Suprapubic skin (tissue), 4 donors: Measurements from ENCODE around the gene CISTR. TPM values are rescaled to one million over a fixed set of nuclear protein-coding genes. Genes with fewer than 3 reads are reported as not detected.

Experiments used
- DNase-seq, 2 donors: peaks; one replicate each; pipeline ENCODE4 v3.0.0-alpha.2; 2019; ENCODE audit warnings: low spot score in 2 of 2
- H3K27ac ChIP-seq: fragments of 200-600 bp; sonication (generic); one replicate; pipeline ENCODE4 v1.5.1; 2019
- H3K27me3 ChIP-seq: fragments of 200-600 bp; sonication (generic); one replicate; pipeline ENCODE4 v1.5.1; 2019
- H3K36me3 ChIP-seq: fragments of 200-600 bp; sonication (generic); one replicate; pipeline ENCODE4 v1.5.1; 2019
- H3K4me1 ChIP-seq: fragments of 200-600 bp; sonication (generic); one replicate; pipeline ENCODE4 v1.5.1; 2019
- H3K4me3 ChIP-seq: fragments of 200-600 bp; sonication (generic); one replicate; pipeline ENCODE4 v1.5.1; 2019; ENCODE audit warnings: mild to moderate bottlenecking
- H3K9me3 ChIP-seq: fragments of 200-600 bp; sonication (generic); one replicate; pipeline ENCODE4 v1.5.1; 2019
- CTCF ChIP-seq, 2 donors: fragments of 200-600 bp in 1 of 2; fragments of 450-650 bp in 1 of 2; sonication (generic) in 1 of 2; IDR thresholded peaks; one replicate each; pipeline ENCODE4 v1.5.1; 2016 to 2019; ENCODE audit warnings: antibody characterized with exemption in 2 of 2, mild to moderate bottlenecking in 1 of 2, moderate library complexity in 1 of 2
- EP300 ChIP-seq: sonication (generic); formaldehyde crosslinking; IDR thresholded peaks from one replicate; pipeline ENCODE4 v1.6.1; 2017; ENCODE audit warnings: antibody characterized with exemption
- POLR2A ChIP-seq, 2 donors: fragments of 450-650 bp; IDR thresholded peaks; one replicate each; pipeline ENCODE4 v1.6.1; 2017; ENCODE audit warnings: antibody characterized with exemption in 2 of 2, mild to moderate bottlenecking in 2 of 2, moderate library complexity in 2 of 2
- POLR2AphosphoS5 ChIP-seq, 3 donors: sonication (generic); formaldehyde crosslinking; IDR thresholded peaks; one replicate each; pipeline ENCODE4 v1.6.1; 2017; ENCODE audit warnings: antibody characterized with exemption in 3 of 3
- WGBS: methylation state at CpG from one replicate; pipeline ENCODE4 v1.1.5; 2018; 5-methylcytosine and 5-hydroxymethylcytosine counted together
- total RNA-seq, 4 donors: library from RNA; depleted of rRNA; stranded (reverse); fragments of >200 nt; gene quantifications; one replicate each; pipeline ENCODE4 v1.1.0, GENCODE V29; 2016

CISTR gene
- total RNA-seq, result not detected

GRCh38 chr12:53751336-53752191 is at the start of gene CISTR:
TSS of gene CISTR (minus strand) at chr12:53751979.
- no peak within 1 kb of the TSS for H3K27ac ChIP-seq
- 12% methylated on average over 65 of the region's 76 CpGs for WGBS
- H3K4me1 ChIP-seq, result peaks cover 30% of the 10 kb centered on the region
- H3K27me3 ChIP-seq, result peaks cover 31% of the 10 kb centered on the region
- H3K36me3 ChIP-seq, result no peaks in the 10 kb centered on the region
- H3K9me3 ChIP-seq, result no peaks in the 10 kb centered on the region
- TF ChIP-seq POLR2AphosphoS5 (IDR thresholded peaks at IDR 0.05) (no peak), CTCF (IDR thresholded peaks at IDR 0.05) (no peak), EP300 (no peak), POLR2A (IDR thresholded peaks at IDR 0.05) (no peak)
- DNase-seq, result no peak
- peak within 1 kb of the TSS; percentile 51 for H3K4me3 ChIP-seq

GRCh38 chr12:53798575-53798974 is 46.8 kb upstream of the CISTR start:
- DNase-seq, result no peak
- Histone ChIP-seq H3K27ac (no peak overlapping the region), H3K27me3 (peaks cover 44% of the 10 kb centered on the region), H3K4me1 (peaks cover 3% of the 10 kb centered on the region), H3K4me3 (no peak overlapping the region), H3K36me3 (no peaks in the 10 kb centered on the region), H3K9me3 (no peaks in the 10 kb centered on the region)
- TF ChIP-seq POLR2A (IDR thresholded peaks at IDR 0.05) (no peak), EP300 (no peak), CTCF (IDR thresholded peaks at IDR 0.05) (no peak), POLR2AphosphoS5 (IDR thresholded peaks at IDR 0.05) (no peak)
- WGBS, result 68% methylated on average over 2 of the region's 2 CpGs

- no peak for DNase-seq
- H3K4me1 ChIP-seq, result peaks cover 3% of the 10 kb centered on the region
- no peak overlapping the region for H3K27ac ChIP-seq
- H3K36me3 ChIP-seq, result no peaks in the 10 kb centered on the region
- no peak overlapping the region for H3K4me3 ChIP-seq
- H3K9me3 ChIP-seq, result no peaks in the 10 kb centered on the region
- peaks cover 26% of the 10 kb centered on the region for H3K27me3 ChIP-seq
- 64% methylated on average over 6 of the region's 6 CpGs for WGBS
- no peak for TF ChIP-seq EP300
- TF ChIP-seq POLR2A (IDR thresholded peaks at IDR 0.05), result no peak
- no peak for TF ChIP-seq POLR2AphosphoS5 (IDR thresholded peaks at IDR 0.05)
- no peak for TF ChIP-seq CTCF (IDR thresholded peaks at IDR 0.05)
Observed at GRCh38 chr12:53795927-53796326, 44.1 kb upstream of the CISTR start.

- Histone ChIP-seq H3K4me3 (no peak overlapping the region), H3K36me3 (no peaks in the 10 kb centered on the region), H3K9me3 (no peaks in the 10 kb centered on the region), H3K4me1 (no peaks in the 10 kb centered on the region), H3K27me3 (peaks cover 23% of the 10 kb centered on the region), H3K27ac (no peak overlapping the region)
- 72% methylated on average over 2 of the region's 2 CpGs for WGBS
- DNase-seq, result no peak
- TF ChIP-seq CTCF (IDR thresholded peaks at IDR 0.05), result no peak
- no peak for TF ChIP-seq POLR2A (IDR thresholded peaks at IDR 0.05)
- TF ChIP-seq POLR2AphosphoS5 (IDR thresholded peaks at IDR 0.05), result no peak
- no peak for TF ChIP-seq EP300
Observed at GRCh38 chr12:53793221-53793620, 41.4 kb upstream of the CISTR start.

- TF ChIP-seq POLR2AphosphoS5 (IDR thresholded peaks at IDR 0.05), result no peak
- TF ChIP-seq CTCF (IDR thresholded peaks at IDR 0.05), result peak; percentile 19 to 47
- Histone ChIP-seq H3K4me3 (no peak overlapping the region), H3K9me3 (no peaks in the 10 kb centered on the region), H3K27me3 (peaks cover 17% of the 10 kb centered on the region), H3K4me1 (no peaks in the 10 kb centered on the region), H3K27ac (no peak overlapping the region), H3K36me3 (no peaks in the 10 kb centered on the region)
- DNase-seq, result no peak
- WGBS, result 7% methylated on average over 1 of the region's 1 CpG
Observed at GRCh38 chr12:53791735-53792326, 40.1 kb upstream of the CISTR start.
